ENCODE results near the gene SAGE1. TPM values are rescaled to one million over a fixed set of nuclear protein-coding genes. Genes with fewer than 3 reads are reported as not detected.

Gene SAGE1
- total and polyA plus RNA-seq, 9 of the 15 experiments (the other 6 are each of a cell fraction or from before 2014, with no cell fraction given), result 14.6 to 79.2 (median 29.3) TPM

- TF ChIP-seq BRF2 (IDR thresholded peaks at IDR 0.05; ENCODE audit: borderline replicate concordance, insufficient read depth, insufficient read length), result no peak
- no peak for TF ChIP-seq ZNF511 (CRISPR knock-in tag; IDR thresholded peaks at IDR 0.05)
- TF ChIP-seq ZNF644 (tag; IDR thresholded peaks at IDR 0.05; ENCODE audit: low read depth), result peak; percentile 86
- TF ChIP-seq NR0B1 (IDR thresholded peaks at IDR 0.05; ENCODE audit: partially characterized antibody), result no peak
- TF ChIP-seq ZSCAN32 (CRISPR knock-in tag; IDR thresholded peaks at IDR 0.05), result 0 out of 2 replicates have a peak, but pooled peaks have one; percentile 61
- TF ChIP-seq PHB (CRISPR knock-in tag; IDR thresholded peaks at IDR 0.05), result no peak
- no peak for TF ChIP-seq KLF13 (tag; IDR thresholded peaks at IDR 0.05; ENCODE audit: borderline replicate concordance, low read depth)
- no peak for TF ChIP-seq ZNF609 (CRISPR knock-in tag; IDR thresholded peaks at IDR 0.05; ENCODE audit: borderline replicate concordance)
- TF ChIP-seq ZBED1 (IDR thresholded peaks at IDR 0.05), result peak; percentile 85; the same call in 1 of the 2 replicates
- no peak for TF ChIP-seq CAMTA2 (CRISPR knock-in tag; conservative IDR thresholded peaks at IDR 0.05)
- TF ChIP-seq PATZ1 (CRISPR knock-in tag; IDR thresholded peaks at IDR 0.05; ENCODE audit: borderline replicate concordance), result no peak
- TF ChIP-seq E2F8 (IDR thresholded peaks at IDR 0.05; ENCODE audit: low read depth, partially characterized antibody), result no peak
- TF ChIP-seq SMARCC2 (IDR thresholded peaks at IDR 0.05; ENCODE audit: low read depth), result no peak
- TF ChIP-seq RHOXF2B (CRISPR knock-in tag; conservative IDR thresholded peaks at IDR 0.05), result no peak
- TF ChIP-seq FOXA3 (CRISPR knock-in tag; conservative IDR thresholded peaks at IDR 0.05 in 1 of 2, IDR thresholded peaks at IDR 0.05 in 1 of 2), result no peak
These were observed 20.9 kb downstream of the SAGE1 start (continued) for GRCh38 chrX:135914404-135914803.
